ENCODE results near the gene PEPD.

Gene PEPD

GRCh38 chr19:33550768-33551167 lies 29.2 kb upstream of the PEPD start:
- Histone ChIP-seq H3K36me3 (ENCODE audit: control insufficient read depth, insufficient read depth, low read length) (no peaks in the 10 kb centered on the region), H3K27me3 (replicated peaks; ENCODE audit: control insufficient read depth, insufficient read depth, low read length, poor library complexity, severe bottlenecking) (no peaks in the 10 kb centered on the region), H3K4me3 (ENCODE audit: insufficient read depth, low read depth, low read length, poor library complexity, severe bottlenecking) (no peak overlapping the region), H3K9me3 (ENCODE audit: control insufficient read depth, low read length) (no peaks in the 10 kb centered on the region), H3K27ac (ENCODE audit: insufficient read depth, low read length, poor library complexity, severe bottlenecking) (no peak overlapping the region), H3K4me1 (ENCODE audit: control insufficient read depth, insufficient read depth, low read length, poor library complexity, severe bottlenecking) (no peaks in the 10 kb centered on the region)
- DNase-seq: no peak

GRCh38 chr19:33547676-33548075 lies 26.1 kb upstream of the PEPD start:
- no peak for DNase-seq
- no peaks in the 10 kb centered on the region for H3K27me3 ChIP-seq (replicated peaks; ENCODE audit: control insufficient read depth, insufficient read depth, low read length, poor library complexity, severe bottlenecking)
- no peak overlapping the region for H3K4me3 ChIP-seq (ENCODE audit: insufficient read depth, low read depth, low read length, poor library complexity, severe bottlenecking)
- no peaks in the 10 kb centered on the region for H3K36me3 ChIP-seq (ENCODE audit: control insufficient read depth, insufficient read depth, low read length)
- no peak overlapping the region for H3K27ac ChIP-seq (ENCODE audit: insufficient read depth, low read length, poor library complexity, severe bottlenecking)
- H3K9me3 ChIP-seq (ENCODE audit: control insufficient read depth, low read length): no peaks in the 10 kb centered on the region
- no peaks in the 10 kb centered on the region for H3K4me1 ChIP-seq (ENCODE audit: control insufficient read depth, insufficient read depth, low read length, poor library complexity, severe bottlenecking)

- no peak overlapping the region for H3K4me3 ChIP-seq (ENCODE audit: insufficient read depth, low read depth, low read length, poor library complexity, severe bottlenecking)
- no peak overlapping the region for H3K27ac ChIP-seq (ENCODE audit: insufficient read depth, low read length, poor library complexity, severe bottlenecking)
- H3K36me3 ChIP-seq (ENCODE audit: control insufficient read depth, insufficient read depth, low read length): no peaks in the 10 kb centered on the region
- no peak for DNase-seq
- H3K27me3 ChIP-seq (replicated peaks; ENCODE audit: control insufficient read depth, insufficient read depth, low read length, poor library complexity, severe bottlenecking): no peaks in the 10 kb centered on the region
- H3K9me3 ChIP-seq (ENCODE audit: control insufficient read depth, low read length): no peaks in the 10 kb centered on the region
- no peaks in the 10 kb centered on the region for H3K4me1 ChIP-seq (ENCODE audit: control insufficient read depth, insufficient read depth, low read length, poor library complexity, severe bottlenecking)
Observed at GRCh38 chr19:33546656-33547055, 25.1 kb upstream of the PEPD start.

- Histone ChIP-seq H3K27me3 (replicated peaks; ENCODE audit: control insufficient read depth, insufficient read depth, low read length, poor library complexity, severe bottlenecking) (no peaks in the 10 kb centered on the region), H3K36me3 (ENCODE audit: control insufficient read depth, insufficient read depth, low read length) (no peaks in the 10 kb centered on the region), H3K4me1 (ENCODE audit: control insufficient read depth, insufficient read depth, low read length, poor library complexity, severe bottlenecking) (no peaks in the 10 kb centered on the region), H3K27ac (ENCODE audit: insufficient read depth, low read length, poor library complexity, severe bottlenecking) (no peak overlapping the region), H3K4me3 (ENCODE audit: insufficient read depth, low read depth, low read length, poor library complexity, severe bottlenecking) (no peak overlapping the region), H3K9me3 (ENCODE audit: control insufficient read depth, low read length) (no peaks in the 10 kb centered on the region)
- DNase-seq: no peak
Observed at GRCh38 chr19:33545217-33545981, 23.8 kb upstream of the PEPD start.

GRCh38 chr19:33535226-33535625 lies 13.6 kb upstream of the PEPD start:
- no peak for DNase-seq
- Histone ChIP-seq H3K4me1 (ENCODE audit: control insufficient read depth, insufficient read depth, low read length, poor library complexity, severe bottlenecking) (no peaks in the 10 kb centered on the region), H3K27me3 (replicated peaks; ENCODE audit: control insufficient read depth, insufficient read depth, low read length, poor library complexity, severe bottlenecking) (no peaks in the 10 kb centered on the region), H3K4me3 (ENCODE audit: insufficient read depth, low read depth, low read length, poor library complexity, severe bottlenecking) (no peak overlapping the region), H3K27ac (ENCODE audit: insufficient read depth, low read length, poor library complexity, severe bottlenecking) (no peak overlapping the region), H3K9me3 (ENCODE audit: control insufficient read depth, low read length) (no peaks in the 10 kb centered on the region), H3K36me3 (ENCODE audit: control insufficient read depth, insufficient read depth, low read length) (no peaks in the 10 kb centered on the region)

DNA sequence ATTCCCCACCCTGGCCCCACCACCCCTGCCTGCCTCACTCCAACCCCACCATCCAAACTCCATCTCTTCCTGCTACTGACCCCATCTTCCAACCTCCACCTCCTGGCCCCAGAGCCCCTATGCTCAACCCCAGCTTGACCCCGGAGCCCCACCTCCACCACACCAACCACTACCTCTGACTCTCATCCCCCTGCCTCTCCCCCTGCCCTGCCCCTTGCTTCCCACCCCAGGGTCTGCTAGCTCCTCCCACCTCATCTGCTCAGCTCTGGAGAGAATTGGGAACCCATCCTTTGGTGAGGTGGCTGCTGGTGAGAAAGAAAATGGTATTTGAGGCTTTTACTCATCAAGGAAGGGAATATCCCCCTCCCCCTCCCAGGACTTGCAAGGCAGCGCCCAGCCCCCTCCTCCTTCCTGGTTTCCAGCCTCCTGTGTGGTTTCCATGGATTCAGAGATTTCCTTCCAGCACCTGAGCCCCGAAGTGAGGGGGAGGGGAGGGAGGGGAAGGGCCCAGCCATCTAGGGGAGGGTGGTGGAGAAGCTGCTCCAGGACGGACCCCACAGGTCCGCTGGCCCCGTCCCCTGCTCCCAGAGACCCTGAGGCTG lies 11.4 kb upstream of the PEPD start:
- H3K27me3 ChIP-seq (replicated peaks; ENCODE audit: control insufficient read depth, insufficient read depth, low read length, poor library complexity, severe bottlenecking): no peaks in the 10 kb centered on the region
- no peak for DNase-seq
- no peaks in the 10 kb centered on the region for H3K4me1 ChIP-seq (ENCODE audit: control insufficient read depth, insufficient read depth, low read length, poor library complexity, severe bottlenecking)
- H3K36me3 ChIP-seq (ENCODE audit: control insufficient read depth, insufficient read depth, low read length): no peaks in the 10 kb centered on the region
- H3K9me3 ChIP-seq (ENCODE audit: control insufficient read depth, low read length): no peaks in the 10 kb centered on the region
- H3K4me3 ChIP-seq (ENCODE audit: insufficient read depth, low read depth, low read length, poor library complexity, severe bottlenecking): no peak overlapping the region
- H3K27ac ChIP-seq (ENCODE audit: insufficient read depth, low read length, poor library complexity, severe bottlenecking): no peak overlapping the region

GRCh38 chr19:33530842-33531241 lies 9.3 kb upstream of the PEPD start:
- no peak overlapping the region for H3K27ac ChIP-seq (ENCODE audit: insufficient read depth, low read length, poor library complexity, severe bottlenecking)
- no peak for DNase-seq
- no peaks in the 10 kb centered on the region for H3K36me3 ChIP-seq (ENCODE audit: control insufficient read depth, insufficient read depth, low read length)
- H3K4me3 ChIP-seq (ENCODE audit: insufficient read depth, low read depth, low read length, poor library complexity, severe bottlenecking): no peak overlapping the region
- H3K9me3 ChIP-seq (ENCODE audit: control insufficient read depth, low read length): no peaks in the 10 kb centered on the region
- H3K27me3 ChIP-seq (replicated peaks; ENCODE audit: control insufficient read depth, insufficient read depth, low read length, poor library complexity, severe bottlenecking): no peaks in the 10 kb centered on the region
- H3K4me1 ChIP-seq (ENCODE audit: control insufficient read depth, insufficient read depth, low read length, poor library complexity, severe bottlenecking): no peaks in the 10 kb centered on the region

- no peaks in the 10 kb centered on the region for H3K27me3 ChIP-seq (replicated peaks; ENCODE audit: control insufficient read depth, insufficient read depth, low read length, poor library complexity, severe bottlenecking)
- H3K27ac ChIP-seq (ENCODE audit: insufficient read depth, low read length, poor library complexity, severe bottlenecking): no peak overlapping the region
- no peaks in the 10 kb centered on the region for H3K36me3 ChIP-seq (ENCODE audit: control insufficient read depth, insufficient read depth, low read length)
- no peaks in the 10 kb centered on the region for H3K9me3 ChIP-seq (ENCODE audit: control insufficient read depth, low read length)
- H3K4me3 ChIP-seq (ENCODE audit: insufficient read depth, low read depth, low read length, poor library complexity, severe bottlenecking): no peak overlapping the region
- H3K4me1 ChIP-seq (ENCODE audit: control insufficient read depth, insufficient read depth, low read length, poor library complexity, severe bottlenecking): no peaks in the 10 kb centered on the region
- no peak for DNase-seq
Observed at GRCh38 chr19:33530296-33530695, 8.7 kb upstream of the PEPD start.

DNA sequence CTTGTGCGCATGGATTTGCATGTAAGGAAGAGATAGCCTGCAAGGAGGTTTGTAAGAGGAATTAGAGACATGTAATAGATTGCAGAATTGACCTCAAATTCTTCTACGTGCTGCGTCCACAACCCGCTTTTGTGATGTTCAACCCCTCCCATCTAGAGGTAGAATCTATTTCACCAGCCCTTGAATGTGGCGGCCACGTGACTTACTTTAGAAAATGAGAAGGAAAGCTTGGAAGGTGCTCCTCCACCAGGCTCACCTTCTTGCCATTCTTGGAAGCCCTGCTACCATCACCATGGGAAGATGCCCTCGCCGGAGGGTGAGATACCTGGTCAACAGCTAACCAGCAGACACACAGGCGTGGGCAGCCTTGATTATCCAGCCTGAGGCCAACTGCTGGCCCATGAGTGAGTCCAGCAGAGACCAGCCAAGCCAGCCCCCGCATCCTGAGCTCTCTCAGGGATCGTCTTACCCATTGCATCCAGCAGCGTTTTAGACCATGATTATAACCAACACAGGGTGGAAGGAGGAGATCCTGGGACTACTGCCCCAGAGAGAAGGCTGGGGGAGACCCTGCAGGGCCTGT lies 7.6 kb upstream of the PEPD start:
- Histone ChIP-seq H3K9me3 (ENCODE audit: control insufficient read depth, low read length) (no peaks in the 10 kb centered on the region), H3K4me3 (ENCODE audit: insufficient read depth, low read depth, low read length, poor library complexity, severe bottlenecking) (no peak overlapping the region), H3K27ac (ENCODE audit: insufficient read depth, low read length, poor library complexity, severe bottlenecking) (no peak overlapping the region), H3K4me1 (ENCODE audit: control insufficient read depth, insufficient read depth, low read length, poor library complexity, severe bottlenecking) (no peaks in the 10 kb centered on the region), H3K36me3 (ENCODE audit: control insufficient read depth, insufficient read depth, low read length) (no peaks in the 10 kb centered on the region), H3K27me3 (replicated peaks; ENCODE audit: control insufficient read depth, insufficient read depth, low read length, poor library complexity, severe bottlenecking) (no peaks in the 10 kb centered on the region)
- DNase-seq: no peak

DNA sequence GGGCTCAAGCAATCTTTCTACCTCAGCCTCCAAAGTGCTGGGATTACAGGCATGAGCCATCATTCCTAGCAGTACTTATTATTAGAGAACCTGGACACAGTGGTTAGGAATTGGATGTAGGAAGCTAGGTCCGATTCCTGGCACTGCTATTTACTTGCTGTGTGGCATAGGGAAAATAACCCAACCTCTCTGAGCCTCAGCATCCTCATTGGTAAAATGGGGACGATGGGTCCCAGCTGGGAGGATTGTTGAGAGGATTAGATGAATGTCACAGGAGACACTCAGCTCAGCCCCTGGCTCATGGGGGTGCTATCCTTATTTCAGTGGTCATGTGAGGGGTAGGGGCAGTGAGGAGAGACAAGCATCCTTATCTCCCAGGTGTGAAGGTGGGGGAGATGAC lies 6.8 kb upstream of the PEPD start:
- Histone ChIP-seq H3K9me3 (ENCODE audit: control insufficient read depth, low read length) (no peaks in the 10 kb centered on the region), H3K36me3 (ENCODE audit: control insufficient read depth, insufficient read depth, low read length) (no peaks in the 10 kb centered on the region), H3K27ac (ENCODE audit: insufficient read depth, low read length, poor library complexity, severe bottlenecking) (no peak overlapping the region), H3K27me3 (replicated peaks; ENCODE audit: control insufficient read depth, insufficient read depth, low read length, poor library complexity, severe bottlenecking) (no peaks in the 10 kb centered on the region), H3K4me1 (ENCODE audit: control insufficient read depth, insufficient read depth, low read length, poor library complexity, severe bottlenecking) (no peaks in the 10 kb centered on the region), H3K4me3 (ENCODE audit: insufficient read depth, low read depth, low read length, poor library complexity, severe bottlenecking) (no peak overlapping the region)
- no peak for DNase-seq
